HG02885 (cell line): ENCODE data around the gene EIF3B.
"Not testable (repeated sequence)": the region's sequence is repeated elsewhere in the genome, so short reads cannot be mapped to it uniquely, and the experiment has no call there.

ENCODE experiments used
- ATAC-seq: cut with Tn5 transposase; IDR thresholded peaks from one replicate; pipeline ENCODE4 v1.9.1; 2021; ENCODE audit warnings: mild to moderate bottlenecking; ENCODE audit not compliant: unreplicated experiment, poor library complexity

The EIF3B gene

DNA sequence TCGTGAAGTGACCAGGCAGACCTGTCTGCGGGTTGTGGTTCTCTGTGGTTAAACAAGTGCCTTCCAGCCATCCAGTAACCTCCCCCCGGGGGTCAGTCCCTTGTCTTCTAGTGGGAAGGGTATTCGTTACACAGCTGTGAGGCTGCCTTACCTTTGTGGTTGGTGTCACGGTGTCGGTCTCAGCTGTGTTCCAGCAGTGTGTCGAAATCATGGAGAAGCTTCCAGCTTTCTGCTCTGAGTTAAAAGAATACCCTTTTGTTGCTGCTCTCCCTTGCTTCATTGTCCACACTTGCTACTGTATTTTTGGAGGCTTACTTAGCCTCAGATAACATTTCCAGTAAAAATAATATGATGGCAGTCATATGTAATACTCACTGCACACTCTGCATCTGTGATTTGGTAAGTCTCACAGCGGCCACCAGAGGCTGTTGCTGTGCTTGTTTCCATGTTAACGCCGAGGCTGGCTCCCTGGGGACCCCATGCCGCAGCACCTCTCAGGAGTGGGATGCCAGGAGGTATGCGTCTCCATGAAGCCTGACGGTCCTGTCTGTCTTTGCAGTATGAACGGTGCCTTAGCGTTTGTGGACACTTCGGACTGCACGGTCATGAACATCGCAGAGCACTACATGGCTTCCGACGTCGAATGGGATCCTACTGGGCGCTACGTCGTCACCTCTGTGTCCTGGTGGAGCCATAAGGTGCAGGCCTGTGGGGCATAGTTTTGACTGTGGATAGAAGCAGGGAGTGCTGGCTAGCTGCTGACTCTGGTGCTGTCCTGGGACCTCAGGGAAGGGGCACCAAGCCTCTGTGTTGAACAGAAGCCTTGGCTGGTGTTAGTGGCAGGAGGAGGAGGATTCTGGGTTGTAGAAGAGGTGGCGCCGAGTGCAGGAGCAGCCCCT lies 20.5 kb downstream of the EIF3B start:
- ATAC-seq = no peak

DNA sequence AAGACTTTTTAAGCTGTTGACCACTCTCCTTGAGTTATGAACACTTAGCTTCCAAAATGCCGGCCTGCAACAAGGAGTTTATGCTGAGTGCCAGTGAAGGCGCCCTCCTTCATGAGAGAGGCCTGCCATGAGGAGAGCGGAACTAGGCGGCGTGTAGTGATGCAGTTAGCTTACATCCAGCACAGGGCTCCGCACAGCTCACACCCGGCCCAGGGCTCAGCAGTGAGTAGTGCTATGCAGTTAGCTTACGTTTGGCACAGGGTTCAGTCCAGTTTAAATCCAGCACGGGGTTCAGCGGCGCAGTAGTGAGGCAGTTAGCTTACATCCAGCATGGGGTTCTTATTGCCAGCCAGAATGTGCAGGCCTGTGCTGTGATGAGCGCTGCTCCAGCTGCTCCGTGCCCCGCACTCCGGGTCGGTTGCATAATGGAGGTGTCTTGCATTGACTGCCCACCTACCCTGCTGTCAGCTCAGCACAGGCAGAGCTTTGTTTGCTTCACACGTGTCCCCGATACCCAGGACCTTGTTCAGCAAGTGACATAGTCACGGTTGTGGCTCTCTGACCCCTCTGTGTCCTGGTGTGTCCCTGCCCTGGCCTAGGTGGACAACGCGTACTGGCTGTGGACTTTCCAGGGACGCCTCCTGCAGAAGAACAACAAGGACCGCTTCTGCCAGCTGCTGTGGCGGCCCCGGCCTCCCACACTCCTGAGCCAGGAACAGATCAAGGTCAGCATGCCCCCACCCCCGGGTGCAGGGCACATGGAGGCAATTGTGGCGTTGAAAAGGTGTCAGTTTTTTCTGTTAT lies 21.9 kb downstream of the EIF3B start:
- no peak for ATAC-seq

GRCh38 chr7:2377492-2377891 lies 22.9 kb downstream of the EIF3B start:
- ATAC-seq = not testable (repeated sequence)

DNA sequence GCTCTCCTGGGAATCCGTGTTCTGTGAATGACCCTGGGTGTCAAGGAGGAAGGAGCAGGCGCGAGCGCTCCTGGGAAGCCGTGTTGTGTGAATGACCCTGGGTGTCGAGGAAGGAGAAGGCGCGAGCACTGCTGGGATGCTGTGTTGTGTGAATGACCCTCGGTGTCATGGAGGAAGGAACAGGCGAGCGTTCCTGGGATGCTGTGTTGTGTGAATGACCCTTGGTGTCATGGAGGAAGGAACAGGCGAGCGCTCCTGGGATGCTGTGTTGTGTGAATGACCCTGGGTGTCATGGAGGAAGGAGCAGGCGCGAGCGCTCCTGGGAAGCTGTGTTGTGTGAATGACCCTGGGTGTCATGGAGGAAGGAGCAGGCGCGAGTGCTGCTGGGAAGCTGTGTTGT lies 23.5 kb downstream of the EIF3B start:
- ATAC-seq = not testable (repeated sequence)

DNA sequence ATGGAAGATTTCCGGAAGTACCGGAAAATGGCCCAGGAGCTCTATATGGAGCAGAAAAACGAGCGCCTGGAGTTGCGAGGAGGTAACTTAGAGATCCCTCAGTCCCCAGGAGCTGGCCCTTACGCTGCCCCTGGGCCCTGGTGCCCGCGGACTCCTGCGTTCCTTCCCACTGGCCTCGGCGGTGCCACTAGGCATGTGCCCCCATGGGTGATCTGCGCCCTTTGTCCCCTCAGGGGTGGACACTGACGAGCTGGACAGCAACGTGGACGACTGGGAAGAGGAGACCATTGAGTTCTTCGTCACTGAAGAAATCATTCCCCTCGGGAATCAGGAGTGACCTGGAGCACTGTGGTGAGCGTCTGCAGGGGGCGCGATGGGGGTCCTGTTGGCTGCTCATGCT lies 24.5 kb downstream of the EIF3B start:
- ATAC-seq = no peak

GRCh38 chr7:2379821-2380450 lies 25.3 kb downstream of the EIF3B start:
- no peak for ATAC-seq

- no peak for ATAC-seq
These were observed 25.8 kb downstream of the EIF3B start for GRCh38 chr7:2380461-2380860.

GRCh38 chr7:2381227-2381626 lies 26.6 kb downstream of the EIF3B start:
- ATAC-seq = no peak

- ATAC-seq = no peak
These were observed 27.4 kb downstream of the EIF3B start for GRCh38 chr7:2381881-2382509.

- ATAC-seq = no peak
These were observed 29.1 kb downstream of the EIF3B start for GRCh38 chr7:2383543-2384274.

DNA sequence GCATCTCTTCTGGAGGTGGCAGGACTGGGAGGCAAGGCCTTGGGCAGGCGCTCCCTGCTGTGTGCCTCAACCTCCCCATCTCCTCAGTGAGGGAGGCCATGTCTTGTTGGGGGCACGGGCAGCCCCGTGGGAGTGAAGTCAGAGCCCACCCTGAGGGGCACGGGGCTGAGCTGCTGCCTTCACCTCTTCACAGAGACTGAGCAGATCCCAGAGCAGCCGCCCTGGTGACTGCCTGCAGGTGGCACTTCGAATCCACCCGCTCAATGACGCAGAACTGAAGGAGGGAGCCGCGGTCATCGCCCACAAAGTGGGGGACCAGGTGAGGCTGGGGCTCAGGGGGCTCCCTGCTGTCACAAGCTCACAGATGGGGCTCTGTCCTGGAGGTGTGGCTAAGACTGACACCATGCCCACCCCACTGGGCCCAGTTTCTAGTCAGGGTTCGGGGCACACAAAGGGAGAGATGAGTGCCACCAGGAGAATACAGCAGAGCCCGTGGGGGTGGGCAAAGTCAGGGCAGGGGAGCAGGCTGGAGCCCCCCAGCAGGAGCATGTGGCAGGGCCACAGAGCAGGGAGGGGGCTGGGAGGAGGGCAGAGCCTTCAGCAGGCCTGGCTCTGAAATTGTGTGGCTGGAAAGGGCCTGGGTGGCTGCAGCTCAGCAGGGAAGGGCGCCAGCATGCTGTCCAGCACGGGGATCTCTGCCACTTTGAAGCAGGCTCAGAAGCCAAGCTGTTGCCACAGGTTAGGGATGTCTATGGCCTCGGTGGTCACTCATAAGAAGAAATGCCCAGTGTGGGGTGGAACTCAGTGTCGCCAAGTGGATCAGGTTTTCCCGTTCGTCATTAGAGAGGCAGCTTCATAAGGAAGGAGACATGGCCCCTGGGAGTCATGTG lies 30.0 kb downstream of the EIF3B start:
- ATAC-seq = no peak

DNA sequence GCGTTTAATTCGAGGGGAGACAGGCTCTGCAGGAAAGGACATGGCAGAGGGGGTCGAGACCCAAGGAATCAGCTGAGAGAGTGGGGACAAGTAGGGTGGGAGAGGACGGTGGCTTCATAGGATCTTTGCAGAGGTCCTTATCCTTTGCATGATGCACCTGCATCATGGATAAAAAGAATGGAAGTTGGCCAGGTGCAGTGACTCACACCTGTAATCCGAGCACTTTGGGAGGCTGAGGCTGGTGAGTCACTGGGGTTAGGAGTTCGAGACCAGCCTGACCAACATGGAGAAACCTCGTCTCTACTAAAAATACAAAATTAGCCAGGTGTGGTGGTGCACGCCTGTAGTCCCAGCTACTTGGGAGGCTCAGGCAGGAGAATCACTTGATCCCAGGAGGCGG lies 31.5 kb downstream of the EIF3B start:
- not testable (repeated sequence) for ATAC-seq

DNA sequence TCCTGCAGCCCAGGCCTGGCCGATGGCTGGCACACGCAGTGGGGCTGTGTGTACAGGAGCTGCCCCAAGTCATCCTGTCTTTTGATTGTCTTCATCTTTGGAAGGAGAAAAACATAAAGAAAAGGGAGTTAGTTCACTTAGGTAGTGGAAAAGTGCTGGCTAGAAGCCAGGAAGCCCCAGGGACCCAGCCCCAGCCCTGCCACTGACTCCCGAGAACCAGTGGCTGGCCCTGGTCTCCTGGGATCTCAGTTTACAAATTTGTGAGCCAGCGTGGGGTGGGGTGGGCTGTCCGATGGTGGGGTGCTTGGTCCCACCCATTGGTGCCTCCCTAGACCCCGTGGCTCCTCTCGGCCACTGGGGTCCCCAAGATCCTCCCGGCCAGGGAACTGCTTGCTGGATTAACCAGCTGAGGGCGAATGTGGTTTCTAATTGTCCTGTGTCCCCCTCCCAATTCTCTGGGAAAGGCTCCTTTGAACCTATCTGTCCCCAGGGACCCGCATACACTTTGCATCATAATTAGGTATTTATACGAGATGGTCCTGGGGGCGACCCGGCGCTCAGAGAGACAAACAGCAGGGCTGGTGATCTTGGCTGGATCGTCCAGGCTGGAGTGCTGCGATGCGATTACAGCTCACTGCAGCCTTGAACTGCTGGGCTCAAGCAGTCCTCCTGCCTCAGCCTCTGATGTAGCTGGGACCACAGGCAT lies 32.5 kb downstream of the EIF3B start:
- ATAC-seq = no peak

- ATAC-seq = no peak
These were observed 33.4 kb downstream of the EIF3B start for GRCh38 chr7:2387897-2388636.

- no peak for ATAC-seq
These were observed 34.0 kb downstream of the EIF3B start for GRCh38 chr7:2388637-2388954.

DNA sequence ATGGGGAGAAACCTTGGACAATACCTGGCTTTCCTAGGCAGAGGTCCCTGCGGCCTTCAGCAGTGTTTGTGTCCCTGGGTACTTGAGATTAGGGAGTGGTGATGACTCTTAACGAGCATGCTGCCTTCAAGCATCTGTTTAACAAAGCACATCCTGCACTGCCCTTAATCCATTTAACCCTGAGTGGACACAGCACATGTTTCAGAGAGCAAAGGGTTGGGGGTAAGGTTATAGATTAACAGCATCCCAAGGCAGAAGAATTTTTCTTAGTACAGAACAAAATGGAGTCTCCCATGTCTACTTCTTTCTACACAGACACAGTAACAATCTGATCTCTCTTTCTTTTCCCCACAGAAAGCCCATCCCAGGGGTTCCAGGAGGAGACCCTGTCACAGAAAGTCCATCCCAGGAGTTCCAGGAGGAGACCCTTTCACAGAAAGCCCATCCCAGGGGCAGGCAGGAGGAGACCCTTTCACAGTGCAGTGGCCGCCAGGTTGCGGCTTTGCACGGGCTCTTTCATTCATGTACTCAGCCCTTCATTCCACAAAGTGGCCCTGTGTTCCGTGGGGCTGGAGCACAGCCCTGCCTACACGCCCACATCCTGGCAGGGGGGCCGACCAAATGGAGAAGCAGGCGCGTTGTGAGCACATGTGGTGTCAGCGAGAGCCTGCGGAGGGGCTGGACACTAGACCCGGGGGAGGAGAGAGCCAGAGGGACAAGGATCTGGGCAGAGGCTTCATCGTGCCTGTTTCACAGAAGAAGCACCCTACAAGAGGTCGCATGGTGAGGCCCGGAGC lies 35.6 kb downstream of the EIF3B start:
- ATAC-seq = not testable (repeated sequence)

- no peak for ATAC-seq
These were observed 39.1 kb downstream of the EIF3B start for GRCh38 chr7:2393706-2394105.
